H9 (cell line): ENCODE measurements around the gene FRG2B. TPM values are rescaled to one million over a fixed set of nuclear protein-coding genes. Genes with fewer than 3 reads are reported as not detected.
"Not testable (repeated sequence)": the region's sequence is repeated elsewhere in the genome, so short reads cannot be mapped to it uniquely, and the experiment has no call there.

Source experiments
- DNase-seq: peaks from one replicate; pipeline ENCODE4 v3.0.0-alpha.2; 2017
- H2AFZ ChIP-seq: one replicate; pipeline ENCODE4 v1.6.1; 2013; ENCODE audit warnings: mild to moderate bottlenecking, low read length, control low read depth, moderate library complexity
- H2AK5ac ChIP-seq: 2 replicates; pipeline ENCODE4 v1.6.1; 2013; ENCODE audit warnings: low read length, control low read depth, mixed read lengths; ENCODE audit not compliant: insufficient read length
- H2BK120ac ChIP-seq: one replicate; pipeline ENCODE4 v1.6.1; 2013; ENCODE audit warnings: low read depth, mild to moderate bottlenecking, low read length, control low read depth, inconsistent platforms; ENCODE audit not compliant: poor library complexity, severe bottlenecking
- H2BK12ac ChIP-seq: 2 replicates; pipeline ENCODE4 v1.6.1; 2013; ENCODE audit warnings: low read length, control low read depth, mixed read lengths, low read depth; ENCODE audit not compliant: insufficient read length
- H2BK15ac ChIP-seq: 2 replicates; pipeline ENCODE4 v1.6.1; 2013; ENCODE audit warnings: low read depth, low read length, control low read depth
- H2BK20ac ChIP-seq: one replicate; pipeline ENCODE4 v1.6.1; 2013; ENCODE audit warnings: low read depth, mild to moderate bottlenecking, low read length, control low read depth, inconsistent platforms; ENCODE audit not compliant: poor library complexity, severe bottlenecking
- H2BK5ac ChIP-seq: 2 replicates; pipeline ENCODE4 v1.6.1; 2013; ENCODE audit warnings: low read length, control low read depth, mixed read lengths; ENCODE audit not compliant: insufficient read length
- H3K14ac ChIP-seq: 2 replicates; pipeline ENCODE4 v1.6.1; 2013; ENCODE audit warnings: low read length, control low read depth; ENCODE audit not compliant: insufficient read depth
- H3K18ac ChIP-seq: 2 replicates; pipeline ENCODE4 v1.6.1; 2013; ENCODE audit warnings: low read depth, mild to moderate bottlenecking, mixed read lengths, low read length, control low read depth; ENCODE audit not compliant: insufficient read length
- H3K23ac ChIP-seq: 2 replicates; pipeline ENCODE4 v1.6.1; 2013; ENCODE audit warnings: low read length, control low read depth, mixed read lengths, low read depth; ENCODE audit not compliant: insufficient read length
- H3K23me2 ChIP-seq: 2 replicates; pipeline ENCODE4 v1.6.1; 2013; ENCODE audit warnings: low read depth, mild to moderate bottlenecking, mixed read lengths, low read length, control low read depth; ENCODE audit not compliant: insufficient read length, poor library complexity, severe bottlenecking
- H3K27ac ChIP-seq: 2 replicates; pipeline ENCODE4 v1.5.1; 2013; ENCODE audit warnings: low read length, control low read depth, mixed read lengths, low read depth; ENCODE audit not compliant: insufficient read length
- H3K27me3 ChIP-seq: 2 replicates; pipeline ENCODE4 v1.6.1; 2013; ENCODE audit warnings: low read length, control low read depth, inconsistent platforms; ENCODE audit not compliant: insufficient read depth
- H3K4ac ChIP-seq: 2 replicates; pipeline ENCODE4 v1.6.1; 2013; ENCODE audit warnings: low read depth, mild to moderate bottlenecking, control low read depth, inconsistent platforms, low read length, moderate library complexity
- H3K4me1 ChIP-seq: 2 replicates; pipeline ENCODE4 v1.6.1; 2013; ENCODE audit warnings: low read length, control low read depth, inconsistent platforms; ENCODE audit not compliant: insufficient read depth
- H3K4me2 ChIP-seq: 2 replicates; pipeline ENCODE4 v1.6.1; 2013; ENCODE audit warnings: low read length, control low read depth, mixed read lengths; ENCODE audit not compliant: insufficient read length, insufficient read depth
- H3K56ac ChIP-seq: 2 replicates; pipeline ENCODE4 v1.6.1; 2013; ENCODE audit warnings: low read depth, mild to moderate bottlenecking, mixed read lengths, low read length, control low read depth; ENCODE audit not compliant: insufficient read length
- H3K79me1 ChIP-seq: 2 replicates; pipeline ENCODE4 v1.6.1; 2013; ENCODE audit warnings: low read depth, mild to moderate bottlenecking, moderate library complexity, low read length, control low read depth, inconsistent platforms; ENCODE audit not compliant: insufficient read depth, poor library complexity, severe bottlenecking
- H3K79me2 ChIP-seq: 2 replicates; pipeline ENCODE4 v1.6.1; 2013; ENCODE audit warnings: low read length, control low read depth, inconsistent platforms; ENCODE audit not compliant: insufficient read depth
- H3K9ac ChIP-seq: 2 replicates; pipeline ENCODE4 v1.6.1; 2013; ENCODE audit warnings: low read length, control low read depth, mixed read lengths; ENCODE audit not compliant: insufficient read length; ENCODE audit errors: extremely low read depth
- H3K9me3 ChIP-seq: one replicate; pipeline ENCODE4 v1.6.1; 2013; ENCODE audit warnings: low read depth, low read length, inconsistent platforms; ENCODE audit not compliant: control insufficient read depth
- H3T11ph ChIP-seq: one replicate; pipeline ENCODE4 v1.6.1; 2013; ENCODE audit warnings: mild to moderate bottlenecking, low read length, control low read depth, inconsistent platforms
- H4K20me1 ChIP-seq: one replicate; pipeline ENCODE4 v1.6.1; 2013; ENCODE audit not compliant: control insufficient read depth, insufficient read length, insufficient read depth
- H4K5ac ChIP-seq: 2 replicates; pipeline ENCODE4 v1.6.1; 2013; ENCODE audit warnings: low read depth, mild to moderate bottlenecking, mixed read lengths, low read length, control low read depth; ENCODE audit not compliant: insufficient read length
- H4K8ac ChIP-seq: replicated peaks from 2 replicates; pipeline ENCODE4 v1.6.1; 2013; ENCODE audit warnings: low read length, control low read depth, mixed read lengths, low read depth; ENCODE audit not compliant: insufficient read length
- H4K91ac ChIP-seq: 2 replicates; pipeline ENCODE4 v1.6.1; 2013; ENCODE audit warnings: low read depth, mild to moderate bottlenecking, moderate library complexity, mixed read lengths, low read length, control low read depth; ENCODE audit not compliant: insufficient read length
- H3K27ac Mint-ChIP-seq, 3 experiments: 2 replicates in 2 of 3; 3 replicates in 1 of 3; pipeline ENCODE4 v1.8.0; 2020 to 2021; ENCODE audit warnings: mixed read lengths in 3 of 3, mild to moderate bottlenecking in 1 of 3, moderate library complexity in 1 of 3
- H3K27me3 Mint-ChIP-seq: 2 replicates; pipeline ENCODE4 v1.8.0; 2021; ENCODE audit warnings: low read depth, mild to moderate bottlenecking, moderate library complexity, mixed read lengths
- H3K36me3 Mint-ChIP-seq, 3 experiments: 2 replicates in 2 of 3; 3 replicates in 1 of 3; pipeline ENCODE4 v1.8.0; 2020 to 2021; ENCODE audit warnings: low read depth in 3 of 3, mixed read lengths in 3 of 3; ENCODE audit not compliant: insufficient read depth in 1 of 3
- H3K4me1 Mint-ChIP-seq, 2 experiments: 2 replicates each; pipeline ENCODE4 v1.8.0; 2020; ENCODE audit warnings: mixed read lengths in 2 of 2
- H3K4me3 Mint-ChIP-seq, 2 experiments: 2 replicates in 1 of 2; 3 replicates in 1 of 2; pipeline ENCODE4 v1.8.0; 2020 to 2021; ENCODE audit warnings: mild to moderate bottlenecking in 2 of 2, mixed read lengths in 2 of 2, moderate library complexity in 1 of 2
- H3K9me3 Mint-ChIP-seq, 2 experiments: 2 replicates in 1 of 2; 3 replicates in 1 of 2; pipeline ENCODE4 v1.8.0; 2020; ENCODE audit warnings: mild to moderate bottlenecking in 2 of 2, mixed read lengths in 2 of 2, moderate library complexity in 1 of 2
- WGBS: extraction: QIAGEN DNeasy Blood & Tissue Kit; methylation state at CpG from one replicate; pipeline ENCODE4 v1.1.7; 2013; ENCODE audit warnings: missing lambda C conversion rate, low lambda C conversion rate, mixed read lengths; ENCODE audit not compliant: insufficient read length; ENCODE audit errors: extremely low coverage; 5-methylcytosine and 5-hydroxymethylcytosine counted together
- total RNA-seq: library from RNA; stranded (reverse); gene quantifications from 2 replicates; pipeline ENCODE4 v1.2.1, GENCODE V29; 2021

FRG2B gene
- total RNA-seq, 1 experiment from 2014 or later, result not detected

DNA sequence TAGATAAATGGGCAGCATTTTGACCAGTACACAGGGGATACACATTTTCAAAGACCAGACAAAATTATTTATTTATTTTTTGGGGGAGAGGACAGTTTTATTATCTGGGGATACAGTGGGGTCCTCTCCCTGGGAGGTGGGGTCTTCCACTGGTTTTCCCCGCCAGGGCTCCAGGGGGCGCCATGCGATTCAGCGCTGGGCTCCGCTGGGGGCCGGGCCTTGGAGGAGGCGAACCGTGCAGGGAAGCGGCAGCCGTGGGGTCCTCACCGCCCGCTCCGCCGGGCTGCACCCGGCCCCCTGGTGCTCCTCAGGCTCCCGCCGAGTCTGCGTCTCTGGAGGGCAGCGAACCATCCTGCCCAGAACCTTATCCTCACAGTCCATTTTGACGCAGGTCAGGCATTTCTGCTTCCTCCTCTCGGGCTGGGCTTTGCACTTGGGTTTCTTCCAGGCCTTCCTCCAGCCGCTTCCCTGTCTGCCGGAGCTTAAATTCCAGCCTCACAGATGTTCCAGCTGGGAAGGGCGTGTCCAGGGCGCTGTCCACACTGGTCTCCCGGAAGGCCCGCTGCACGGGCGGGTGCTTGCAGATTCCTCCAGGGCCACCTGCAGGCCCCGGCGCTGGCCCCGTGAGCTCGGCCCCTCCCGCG, 10.7 kb upstream of the FRG2B start:
- H4K5ac ChIP-seq, H4K8ac ChIP-seq, H2BK12ac ChIP-seq, H3K27me3 ChIP-seq, H3K23me2 ChIP-seq, H3K4ac ChIP-seq, H3T11ph ChIP-seq, H3K36me3 Mint-ChIP-seq, H3K18ac ChIP-seq, H3K23ac ChIP-seq, H4K91ac ChIP-seq, H3K79me1 ChIP-seq, DNase-seq, H3K79me2 ChIP-seq, H3K14ac ChIP-seq, H3K4me3 Mint-ChIP-seq, H3K4me1 Mint-ChIP-seq, H3K9me3 ChIP-seq, H2BK120ac ChIP-seq, H3K9ac ChIP-seq, H3K4me1 ChIP-seq, H2BK5ac ChIP-seq, H3K56ac ChIP-seq, H2BK15ac ChIP-seq, H4K20me1 ChIP-seq, H2AFZ ChIP-seq, H3K4me2 ChIP-seq, H3K27ac Mint-ChIP-seq, H2BK20ac ChIP-seq, H2AK5ac ChIP-seq, H3K27ac ChIP-seq, H3K27me3 Mint-ChIP-seq: not testable (repeated sequence)
- no CpG with 5 or more reads among the region's 35 CpGs for WGBS
- H3K9me3 Mint-ChIP-seq, result peaks cover 39 to 57% of the 10 kb centered on the region in 2 experiments

DNA sequence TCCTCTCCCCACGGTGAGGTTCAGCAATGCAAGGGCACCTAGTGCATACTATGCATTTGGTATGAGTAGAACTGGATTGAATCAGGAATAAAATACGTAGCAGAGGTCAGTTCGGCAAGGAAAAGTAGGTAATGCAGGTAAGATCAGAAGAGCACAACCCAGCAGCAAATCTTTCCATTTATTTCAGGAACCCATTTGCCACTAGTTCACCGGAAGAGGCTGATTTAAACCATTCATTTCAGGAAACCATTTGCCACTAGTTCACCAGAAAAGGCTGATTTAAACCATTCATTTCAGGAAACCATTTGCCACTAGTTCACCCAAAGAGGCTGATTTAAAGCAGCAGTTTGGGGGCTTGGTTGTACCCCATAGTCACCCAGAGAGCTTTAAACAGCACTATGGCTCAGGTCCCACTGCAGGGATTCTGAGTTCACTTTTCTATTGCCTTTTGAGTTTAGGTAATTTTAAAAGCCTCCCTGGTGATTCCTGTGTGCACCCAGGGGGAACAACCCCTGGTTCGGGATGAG, 4.2 kb upstream of the FRG2B start:
- not testable (repeated sequence) for H3K4me1 ChIP-seq, H3K56ac ChIP-seq, H3K27me3 Mint-ChIP-seq, H3K9me3 ChIP-seq, H2BK15ac ChIP-seq, H3K18ac ChIP-seq, H3K36me3 Mint-ChIP-seq, H3K14ac ChIP-seq, H3K4ac ChIP-seq, H3K27me3 ChIP-seq, H2BK5ac ChIP-seq, H4K5ac ChIP-seq, H4K8ac ChIP-seq, H2BK20ac ChIP-seq, H3K23me2 ChIP-seq, H2AK5ac ChIP-seq, H3T11ph ChIP-seq, H3K27ac Mint-ChIP-seq, H4K20me1 ChIP-seq, H3K4me3 Mint-ChIP-seq, H3K79me2 ChIP-seq, H3K4me1 Mint-ChIP-seq, H3K4me2 ChIP-seq, H3K79me1 ChIP-seq, H2BK120ac ChIP-seq, H2BK12ac ChIP-seq, H2AFZ ChIP-seq, DNase-seq, H3K23ac ChIP-seq, H3K27ac ChIP-seq, H4K91ac ChIP-seq, H3K9ac ChIP-seq
- H3K9me3 Mint-ChIP-seq, result peaks cover 26 to 38% of the 10 kb centered on the region in 2 experiments
- WGBS, result no CpG with 5 or more reads among the region's 5 CpGs
